IMR-90 (cell line): Measurements from ENCODE around the gene PPM1F. TPM values are rescaled to one million over a fixed set of nuclear protein-coding genes. Genes with fewer than 3 reads are reported as not detected.

ENCODE experiments used
- ATAC-seq: fragments of 200-7000 bp; cut with Tn5 transposase; 2 replicates; pipeline ENCODE4 v1.9.1; 2020; ENCODE audit warnings: low read depth, mild to moderate bottlenecking, moderate library complexity
- BruUV-seq: library from RNA; stranded (reverse); fragments of 400-500 nt; replicated peaks from 2 replicates; lab custom pipeline; 2021; lab: Mats Ljungman, UMichigan
- CTCF ChIA-PET: fragments of 300-600 bp; formaldehyde crosslinking; extraction: SDS; loops from one replicate; lab custom pipeline; 2021; ENCODE audit warnings: antibody characterized with exemption; lab: Yijun Ruan, JAX
- POLR2A ChIA-PET: fragments of 300-600 bp; sonication (Branson Sonifier 250); formaldehyde crosslinking; loops from one replicate; lab custom pipeline; 2022; ENCODE audit warnings: antibody characterized with exemption; ENCODE audit not compliant: unreplicated experiment; lab: Charles Lee
- DNase-seq: peaks from one replicate; pipeline ENCODE4 v3.0.0; 2013
- H2AFZ ChIP-seq: replicated peaks from 2 replicates; pipeline ENCODE3; 2013; ENCODE audit warnings: low read length, mild to moderate bottlenecking; ENCODE audit not compliant: poor library complexity
- H2AK5ac ChIP-seq: 2 replicates; pipeline ENCODE4 v1.6.1; 2013; ENCODE audit warnings: low read depth, low read length, inconsistent platforms
- H2AK9ac ChIP-seq: replicated peaks from 2 replicates; pipeline ENCODE3; 2013; ENCODE audit warnings: mild to moderate bottlenecking, low read depth, low read length, moderate library complexity; ENCODE audit not compliant: poor library complexity
- H2BK120ac ChIP-seq: 2 replicates; pipeline ENCODE4 v1.6.1; 2013; ENCODE audit warnings: low read depth, low read length, inconsistent platforms
- H2BK15ac ChIP-seq: 3 replicates; pipeline ENCODE4 v1.6.1; 2013; ENCODE audit warnings: low read depth, low read length, inconsistent platforms
- H2BK20ac ChIP-seq: 2 replicates; pipeline ENCODE4 v1.6.1; 2013; ENCODE audit warnings: low read depth, mild to moderate bottlenecking, inconsistent platforms, low read length, moderate library complexity
- H2BK5ac ChIP-seq: 2 replicates; pipeline ENCODE4 v1.6.1; 2013; ENCODE audit warnings: mild to moderate bottlenecking, low read depth, low read length, inconsistent platforms; ENCODE audit not compliant: poor library complexity, severe bottlenecking
- H3K14ac ChIP-seq: replicated peaks from 2 replicates; pipeline ENCODE4 v1.6.1; 2013; ENCODE audit warnings: low read depth, low read length, inconsistent platforms
- H3K18ac ChIP-seq: 2 replicates; pipeline ENCODE4 v1.6.1; 2013; ENCODE audit warnings: low read depth, low read length, control low read depth
- H3K23ac ChIP-seq: 2 replicates; pipeline ENCODE4 v1.6.1; 2013; ENCODE audit warnings: low read depth, low read length, inconsistent platforms
- H3K27ac ChIP-seq: 2 replicates; pipeline ENCODE4 v1.5.1; 2013; ENCODE audit warnings: mild to moderate bottlenecking, control low read depth, low read length; ENCODE audit not compliant: insufficient read depth
- H3K27me3 ChIP-seq: 2 replicates; pipeline ENCODE4 v1.6.1; 2013; ENCODE audit warnings: low read length; ENCODE audit not compliant: control insufficient read depth, insufficient read depth
- H3K36me3 ChIP-seq: 2 replicates; pipeline ENCODE4 v1.6.1; 2013; ENCODE audit warnings: low read length, mixed read lengths; ENCODE audit not compliant: control insufficient read depth, insufficient read depth
- H3K4ac ChIP-seq: 2 replicates; pipeline ENCODE4 v1.6.1; 2013; ENCODE audit warnings: low read depth, low read length, inconsistent platforms
- H3K4me1 ChIP-seq: 2 replicates; pipeline ENCODE4 v1.6.1; 2013; ENCODE audit warnings: low read length, mixed read lengths; ENCODE audit not compliant: control insufficient read depth, insufficient read depth
- H3K4me2 ChIP-seq: 2 replicates; pipeline ENCODE4 v1.6.1; 2013; ENCODE audit warnings: low read depth, mild to moderate bottlenecking, control low read depth, low read length, moderate library complexity
- H3K4me3 ChIP-seq: 2 replicates; pipeline ENCODE4 v1.5.1; 2013; ENCODE audit warnings: low read depth, mild to moderate bottlenecking, control low read depth, low read length, moderate library complexity; ENCODE audit not compliant: insufficient read depth
- H3K56ac ChIP-seq: 2 replicates; pipeline ENCODE4 v1.6.1; 2013; ENCODE audit warnings: low read length, inconsistent platforms; ENCODE audit not compliant: insufficient read depth; ENCODE audit errors: extremely low read depth
- H3K79me1 ChIP-seq, 2 experiments: 2 replicates each; pipeline ENCODE4 v1.6.1; 2013; ENCODE audit warnings: low read length in 2 of 2, inconsistent platforms in 1 of 2, low read depth in 1 of 2
- H3K9ac ChIP-seq: 2 replicates; pipeline ENCODE4 v1.6.1; 2013; ENCODE audit warnings: low read depth, low read length, control low read depth
- H3K9me1 ChIP-seq: 2 replicates; pipeline ENCODE4 v1.6.1; 2013; ENCODE audit warnings: low read length, inconsistent platforms; ENCODE audit not compliant: insufficient read depth
- H3K9me3 ChIP-seq: 2 replicates; pipeline ENCODE4 v1.6.1; 2013; ENCODE audit warnings: low read length; ENCODE audit not compliant: control insufficient read depth, insufficient read depth
- H4K20me1 ChIP-seq: 2 replicates; pipeline ENCODE4 v1.6.1; 2013; ENCODE audit warnings: low read length, inconsistent platforms; ENCODE audit not compliant: insufficient read depth
- H4K5ac ChIP-seq: 2 replicates; pipeline ENCODE4 v1.6.1; 2013; ENCODE audit warnings: mild to moderate bottlenecking, low read depth, low read length, control low read depth
- H4K8ac ChIP-seq, 2 experiments: 2 replicates each; pipeline ENCODE4 v1.6.1; 2013; ENCODE audit warnings: low read depth in 2 of 2, low read length in 2 of 2, control low read depth in 1 of 2, inconsistent platforms in 1 of 2
- H4K91ac ChIP-seq: 2 replicates; pipeline ENCODE4 v1.6.1; 2013; ENCODE audit warnings: low read depth, low read length, inconsistent platforms; ENCODE audit not compliant: insufficient read depth
- BHLHE40 ChIP-seq: fragments of 150-350 bp; IDR thresholded peaks from 2 replicates; pipeline ENCODE4 v1.6.1; 2016; ENCODE audit warnings: mild to moderate bottlenecking, low read depth, low read length
- CEBPB ChIP-seq: IDR thresholded peaks from 2 replicates; pipeline ENCODE4 v1.6.1; 2012; ENCODE audit warnings: low read depth, low read length, improper control_type of control experiment
- CHD1 ChIP-seq: IDR thresholded peaks from 2 replicates; pipeline ENCODE4 v1.6.1; 2012; ENCODE audit warnings: low read depth, low read length, improper control_type of control experiment
- CTCF ChIP-seq: conservative IDR thresholded peaks from 2 replicates; pipeline ENCODE4 v1.5.1; 2012; ENCODE audit warnings: mild to moderate bottlenecking, low read depth, low read length, improper control_type of control experiment
- ELK1 ChIP-seq: fragments of 150-350 bp; IDR thresholded peaks from 2 replicates; pipeline ENCODE4 v1.6.1; 2016; ENCODE audit warnings: low read depth, mild to moderate bottlenecking, low read length, moderate library complexity, borderline replicate concordance
- FOS ChIP-seq: fragments of 150-350 bp; IDR thresholded peaks from 2 replicates; pipeline ENCODE4 v1.6.1; 2016; ENCODE audit warnings: low read depth, low read length
- MAFK ChIP-seq: IDR thresholded peaks from 2 replicates; pipeline ENCODE4 v1.6.1; 2012; ENCODE audit warnings: low read depth, low read length, improper control_type of control experiment
- MAZ ChIP-seq: IDR thresholded peaks from 2 replicates; pipeline ENCODE4 v1.6.1; 2012; ENCODE audit warnings: low read depth, mild to moderate bottlenecking, low read length, improper control_type of control experiment, moderate library complexity, borderline replicate concordance
- MXI1 ChIP-seq: IDR thresholded peaks from 2 replicates; pipeline ENCODE4 v1.6.1; 2012; ENCODE audit warnings: low read depth, mild to moderate bottlenecking, low read length, moderate library complexity, borderline replicate concordance
- NFE2L2 ChIP-seq: fragments of 150-350 bp; IDR thresholded peaks from 2 replicates; pipeline ENCODE4 v1.6.1; 2016; ENCODE audit warnings: low read depth, mild to moderate bottlenecking, low read length
- POLR2A ChIP-seq: IDR thresholded peaks from 2 replicates; pipeline ENCODE4 v1.6.1; 2012; ENCODE audit warnings: mild to moderate bottlenecking, low read depth, low read length
- RAD21 ChIP-seq: IDR thresholded peaks from 2 replicates; pipeline ENCODE4 v1.6.1; 2012; ENCODE audit warnings: low read length, improper control_type of control experiment
- RCOR1 ChIP-seq: IDR thresholded peaks from 2 replicates; pipeline ENCODE4 v1.6.1; 2012; ENCODE audit warnings: mild to moderate bottlenecking, low read length, improper control_type of control experiment; ENCODE audit not compliant: insufficient replicate concordance
- RFX5 ChIP-seq: IDR thresholded peaks from 2 replicates; pipeline ENCODE4 v1.8.0; 2012; ENCODE audit warnings: low read depth, mild to moderate bottlenecking, low read length, moderate library complexity
- SMC3 ChIP-seq: fragments of 150-350 bp; IDR thresholded peaks from 2 replicates; pipeline ENCODE4 v1.6.1; 2016; ENCODE audit warnings: low read depth, mild to moderate bottlenecking, antibody characterized with exemption, low read length, moderate library complexity
- USF2 ChIP-seq: fragments of 150-350 bp; IDR thresholded peaks from 2 replicates; pipeline ENCODE4 v1.6.1; 2017; ENCODE audit warnings: mild to moderate bottlenecking, antibody characterized with exemption, low read length, low read depth
- WGBS, 2 experiments: methylation state at CpG; one replicate each; pipeline versions ENCODE4 v1.1.5 to v1.1.7; 2013; ENCODE audit warnings: missing lambda C conversion rate in 2 of 2; ENCODE audit not compliant: insufficient read length in 1 of 2; ENCODE audit errors: extremely low coverage in 2 of 2; 5-methylcytosine and 5-hydroxymethylcytosine counted together
- dilution Hi-C: fragments of 300-500 bp; cut with HindIII; formaldehyde crosslinking; loops from one replicate; pipeline ENCODE4 v1.14.3; 2018; ENCODE audit warnings: low sequenced_read_pairs; ENCODE audit not compliant: unreplicated experiment
- in situ Hi-C: fragments of 300-500 bp; cut with MboI; formaldehyde crosslinking; loops from 3 replicates; pipeline ENCODE4 v1.14.3; 2019; ENCODE audit warnings: low sequenced_read_pairs, inconsistent platforms, mixed read lengths
- intact Hi-C: fragments of 100-400 bp; cut with micrococcal nuclease; formaldehyde crosslinking; loops from 2 replicates; pipeline ENCODE4 v1.10.0; 2022
- polyA plus RNA-seq, 3 experiments: library from polyadenylated mRNA; depleted of rRNA; stranded (reverse); fragments of >200 nt; gene quantifications; 2 replicates each; pipeline ENCODE4 v1.2.3, GENCODE V29; 2012; ENCODE audit warnings: low replicate concordance in 1 of 3
- total RNA-seq: library from RNA; depleted of rRNA; stranded (reverse); fragments of >200 nt; gene quantifications from 2 replicates; pipeline ENCODE4 v1.2.3, GENCODE V29; 2012

PPM1F gene
- total and polyA plus RNA-seq, 2 of the 4 experiments (the other 2 are of a cell fraction), result 20.8 to 30.3 TPM

GRCh38 chr22:21991304-21991596 lies 38.6 kb upstream of the PPM1F start:
- H4K91ac ChIP-seq, result no peak overlapping the region
- H2AK9ac ChIP-seq, result no peak overlapping the region
- no TSS peak for BruUV-seq
- no peak for TF ChIP-seq RAD21
- TF ChIP-seq POLR2A, result no peak
- TF ChIP-seq FOS, result no peak
- TF ChIP-seq MAFK, result no peak
- TF ChIP-seq SMC3, result no peak
- no peak for TF ChIP-seq CTCF
- TF ChIP-seq USF2, result no peak
- no peak for TF ChIP-seq MXI1
- TF ChIP-seq RCOR1, result no peak
- TF ChIP-seq BHLHE40, result no peak
- no peak for TF ChIP-seq CEBPB
- TF ChIP-seq CHD1, result no peak
- TF ChIP-seq NFE2L2, result no peak
- TF ChIP-seq MAZ, result no peak
- TF ChIP-seq RFX5, result no peak
- no peak for TF ChIP-seq ELK1
- DNase-seq, result no peak
- no peaks in the 10 kb centered on the region for H4K20me1 ChIP-seq
- H3K36me3 ChIP-seq, result no peaks in the 10 kb centered on the region
- H3K4me2 ChIP-seq, result no peak overlapping the region
- peak overlapping the region; percentile 48 for H2AFZ ChIP-seq
- H4K5ac ChIP-seq, result no peak overlapping the region
- H2BK5ac ChIP-seq, result no peak overlapping the region
- H3K9ac ChIP-seq, result no peak overlapping the region
- no peaks in the 10 kb centered on the region for H3K79me1 ChIP-seq
- H4K8ac ChIP-seq, result no peak overlapping the region
- H2AK5ac ChIP-seq, result no peak overlapping the region
- H3K23ac ChIP-seq, result no peak overlapping the region
- no peaks in the 10 kb centered on the region for H3K9me3 ChIP-seq
- H2BK15ac ChIP-seq, result no peak overlapping the region
- intact Hi-C loops, result no loop called here
- WGBS, 2 experiments, result 80% methylated on average over 1 of the region's 6 CpGs; no CpG with 5 or more reads in 1 of the 2 experiments
- no peak overlapping the region for H3K4ac ChIP-seq
- H3K9me1 ChIP-seq, result 0 out of 2 replicates have a peak, but pooled peaks cover 2% of the 10 kb centered on the region
- H3K56ac ChIP-seq, result no peak overlapping the region
- peaks cover 64% of the 10 kb centered on the region for H3K27me3 ChIP-seq
- H2BK20ac ChIP-seq, result no peak overlapping the region
- no peak overlapping the region for H3K27ac ChIP-seq
- H3K18ac ChIP-seq, result no peak overlapping the region
- H3K4me3 ChIP-seq, result no peak overlapping the region
- no peak overlapping the region for H3K14ac ChIP-seq
- H2BK120ac ChIP-seq, result no peak overlapping the region
- H3K4me1 ChIP-seq, result no peaks in the 10 kb centered on the region
- ChIA-PET CTCF (no interaction called here), POLR2A (no interaction called here)
- in situ Hi-C loops, result no loop called here
- dilution Hi-C loops, result no loop called here
- ATAC-seq, result no peak
